Testis (tissue), 3 donors: ENCODE data around the gene PDCD1. TPM values are rescaled to one million over a fixed set of nuclear protein-coding genes. Genes with fewer than 3 reads are reported as not detected.

ENCODE experiments used
- DNase-seq: peaks from one replicate; pipeline ENCODE4 v3.0.0-alpha.2; 2019
- H3K27ac ChIP-seq, 2 donors: fragments of 200-600 bp; sonication (generic); one replicate each; pipeline ENCODE4 v1.5.1; 2019
- H3K27me3 ChIP-seq: fragments of 200-600 bp; sonication (generic); one replicate; pipeline ENCODE4 v1.5.1; 2019
- H3K36me3 ChIP-seq: fragments of 200-600 bp; sonication (generic); one replicate; pipeline ENCODE4 v1.5.1; 2017; ENCODE audit warnings: low read depth; ENCODE audit errors: missing control alignments
- H3K4me1 ChIP-seq: fragments of 200-600 bp; sonication (generic); one replicate; pipeline ENCODE4 v1.5.1; 2019
- H3K4me3 ChIP-seq, 2 donors: fragments of 200-600 bp; sonication (generic); one replicate each; pipeline ENCODE4 v1.5.1; 2017 to 2019
- H3K9me3 ChIP-seq: fragments of 200-600 bp; sonication (generic); one replicate; pipeline ENCODE4 v1.5.1; 2017
- CTCF ChIP-seq, 3 experiments: fragments of 450-650 bp in 2 of 3; fragments of 200-600 bp in 1 of 3; sonication (generic) in 1 of 3; IDR thresholded peaks; one replicate each; pipeline ENCODE4 v1.5.1; 2016 to 2019; ENCODE audit warnings: antibody characterized with exemption in 3 of 3, mild to moderate bottlenecking in 2 of 3, moderate library complexity in 1 of 3
- POLR2A ChIP-seq: fragments of 450-650 bp; IDR thresholded peaks from one replicate; pipeline ENCODE4 v1.6.1; 2017; ENCODE audit warnings: antibody characterized with exemption, mild to moderate bottlenecking, moderate library complexity
- WGBS, 2 donors: methylation state at CpG; one replicate each; pipeline ENCODE4 v1.1.5; 2018; 5-methylcytosine and 5-hydroxymethylcytosine counted together
- intact Hi-C: fragments of 100-400 bp; cut with DNase I; formaldehyde crosslinking; loops from one replicate; pipeline ENCODE4 v1.15.1; 2023; ENCODE audit warnings: low total_unique reads
- polyA plus RNA-seq: library from polyadenylated mRNA; stranded (reverse); fragments of 350-450 nt; fragmentation: Illumina TruSeq; extraction: RNeasy Lipid Tissue Mini Kit (QIAGEN cat#74804); gene quantifications from one replicate; pipeline ENCODE4 v1.2.3, GENCODE V29; 2014; ENCODE audit warnings: low read depth, low replicate concordance; ENCODE audit not compliant: insufficient read depth
- total RNA-seq, 2 donors: library from RNA; depleted of rRNA; stranded (reverse); fragments of >200 nt; gene quantifications; one replicate each; pipeline ENCODE4 v1.2.3, GENCODE V29; 2016

The PDCD1 gene
- total and polyA plus RNA-seq, 3 donors from 2014 or later: 0.37 to 0.47 (median 0.39) TPM

GRCh38 chr2:241859017-241859435 is 332 bp upstream of the PDCD1 start:
- TF ChIP-seq POLR2A (no peak), CTCF (IDR thresholded peaks at IDR 0.05) (no peak)
- Histone ChIP-seq H3K36me3 (no peaks in the 10 kb centered on the region), H3K27ac (peak overlapping the region; percentile 88 to 89), H3K4me3 (no peak overlapping the region), H3K27me3 (no peaks in the 10 kb centered on the region), H3K4me1 (peaks cover 27% of the 10 kb centered on the region), H3K9me3 (no peaks in the 10 kb centered on the region)
- 0 to 55% methylated on average over 2 to 9 of the region's 9 CpGs for WGBS, 2 donors
- intact Hi-C loops: no loop called here
- DNase-seq: no peak

GRCh38 chr2:241857572-241858121 is 1.0 kb downstream of the PDCD1 start:
- Histone ChIP-seq H3K4me1 (peaks cover 21% of the 10 kb centered on the region), H3K9me3 (no peaks in the 10 kb centered on the region), H3K27ac (peak overlapping the region in 1 of 2 donors; percentile 44), H3K4me3 (no peak overlapping the region), H3K36me3 (no peaks in the 10 kb centered on the region), H3K27me3 (no peaks in the 10 kb centered on the region)
- no peak for DNase-seq
- TF ChIP-seq CTCF (IDR thresholded peaks at IDR 0.05): no peak
- no peak for TF ChIP-seq POLR2A
- 83 to 97% methylated on average over 10 to 16 of the region's 18 CpGs for WGBS, 2 donors
- intact Hi-C loops: no loop called here

- intact Hi-C loops: no loop called here
- H3K4me1 ChIP-seq: peaks cover 21% of the 10 kb centered on the region
- H3K27me3 ChIP-seq: no peaks in the 10 kb centered on the region
- TF ChIP-seq POLR2A (no peak), CTCF (IDR thresholded peaks at IDR 0.05) (no peak)
- 90 to 94% methylated on average over 27 of the region's 28 CpGs for WGBS, 2 donors
- H3K36me3 ChIP-seq: no peaks in the 10 kb centered on the region
- H3K27ac ChIP-seq: no peak overlapping the region
- no peak for DNase-seq
- no peaks in the 10 kb centered on the region for H3K9me3 ChIP-seq
- H3K4me3 ChIP-seq: no peak overlapping the region
Observed at GRCh38 chr2:241857041-241857541, 1.6 kb downstream of the PDCD1 start.

GRCh38 chr2:241855888-241856422 is 2.7 kb downstream of the PDCD1 start:
- intact Hi-C loops: no loop called here
- Histone ChIP-seq H3K9me3 (no peaks in the 10 kb centered on the region), H3K27ac (no peak overlapping the region), H3K36me3 (no peaks in the 10 kb centered on the region), H3K4me3 (no peak overlapping the region), H3K4me1 (peaks cover 21% of the 10 kb centered on the region), H3K27me3 (no peaks in the 10 kb centered on the region)
- no peak for DNase-seq
- TF ChIP-seq CTCF (IDR thresholded peaks at IDR 0.05): no peak
- TF ChIP-seq POLR2A: no peak
- WGBS, 2 donors: 85 to 86% methylated on average over 12 to 20 of the region's 20 CpGs
